ENCODE data around the gene COMT. TPM values are rescaled to one million over a fixed set of nuclear protein-coding genes. Genes with fewer than 3 reads are reported as not detected.

Gene COMT
- total and polyA plus RNA-seq, 4 donors = 75.3 to 430 (median 146) TPM

DNA sequence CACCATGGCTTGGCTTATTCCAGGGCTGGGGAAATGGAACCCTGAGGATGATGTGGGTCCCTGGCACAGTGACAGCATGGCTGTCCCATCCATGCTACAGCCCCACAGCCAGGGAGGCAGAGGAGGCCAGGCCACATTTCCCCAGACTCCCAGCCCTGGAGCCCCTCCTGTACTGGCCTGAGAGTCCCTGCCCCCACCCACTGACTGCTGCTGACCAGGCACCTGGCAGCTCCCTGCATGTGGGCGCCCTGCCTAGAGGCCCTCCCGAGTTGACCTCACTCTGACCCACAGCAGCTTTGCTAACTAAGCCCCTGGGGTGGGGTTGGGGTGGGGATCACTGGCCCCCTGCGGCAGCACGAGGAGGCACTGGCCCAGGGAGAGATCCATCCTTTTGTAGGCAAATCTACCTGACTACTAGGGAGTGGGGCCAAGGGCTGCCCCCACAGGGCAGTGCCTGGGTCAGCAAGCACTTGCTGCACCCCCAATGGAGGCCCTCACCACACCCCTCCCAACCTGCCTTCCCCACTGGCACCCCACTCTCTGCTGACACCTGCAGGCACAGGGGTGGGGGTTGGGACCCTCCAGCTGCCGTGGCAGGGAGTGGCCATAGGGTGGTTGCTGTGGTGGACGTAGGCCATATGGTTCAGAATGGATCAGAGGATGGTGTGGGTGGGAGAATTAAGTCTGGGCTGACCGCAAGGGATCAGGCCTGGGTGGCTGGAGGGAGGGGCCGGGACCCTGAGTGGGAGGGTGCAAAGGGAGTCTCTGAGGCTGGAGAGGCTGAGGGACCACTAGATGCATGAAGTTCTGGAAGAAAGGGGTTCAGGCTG, 57.6 kb downstream of the COMT start:
- Histone ChIP-seq H3K9me3 (ENCODE audit: control insufficient read depth in 4 of 4, low read length in 3 of 4) (no peaks in the 10 kb centered on the region), H3K9ac (ENCODE audit: low read depth in 1 of 2, low read length in 2 of 2) (no peak overlapping the region), H3K4me1 (ENCODE audit: control insufficient read depth in 4 of 4, insufficient read depth in 4 of 4, low read length in 3 of 4) (peaks cover 10 to 45% (median 33%) of the 10 kb centered on the region in 4 donors), H3K4me3 (ENCODE audit: low read depth in 1 of 3, low read length in 3 of 3) (no peak overlapping the region), H3K36me3 (ENCODE audit: control insufficient read depth in 4 of 4, insufficient read depth in 3 of 4, low read depth in 1 of 4, low read length in 3 of 4) (no peaks in the 10 kb centered on the region), H3K27me3 (ENCODE audit: control insufficient read depth in 4 of 4, insufficient read depth in 4 of 4, low read length in 3 of 4) (no peaks in the 10 kb centered on the region), H3K27ac (ENCODE audit: low read depth in 1 of 2, low read length in 2 of 2) (peak overlapping the region in 1 of 2 donors; percentile 65)
- DNase-seq (ENCODE audit: low spot score) = no peak
- WGBS = 55% methylated on average over 8 of the region's 8 CpGs
- TF ChIP-seq NR2F2 (IDR thresholded peaks at IDR 0.05) = no peak
- TF ChIP-seq, protein P1, sequence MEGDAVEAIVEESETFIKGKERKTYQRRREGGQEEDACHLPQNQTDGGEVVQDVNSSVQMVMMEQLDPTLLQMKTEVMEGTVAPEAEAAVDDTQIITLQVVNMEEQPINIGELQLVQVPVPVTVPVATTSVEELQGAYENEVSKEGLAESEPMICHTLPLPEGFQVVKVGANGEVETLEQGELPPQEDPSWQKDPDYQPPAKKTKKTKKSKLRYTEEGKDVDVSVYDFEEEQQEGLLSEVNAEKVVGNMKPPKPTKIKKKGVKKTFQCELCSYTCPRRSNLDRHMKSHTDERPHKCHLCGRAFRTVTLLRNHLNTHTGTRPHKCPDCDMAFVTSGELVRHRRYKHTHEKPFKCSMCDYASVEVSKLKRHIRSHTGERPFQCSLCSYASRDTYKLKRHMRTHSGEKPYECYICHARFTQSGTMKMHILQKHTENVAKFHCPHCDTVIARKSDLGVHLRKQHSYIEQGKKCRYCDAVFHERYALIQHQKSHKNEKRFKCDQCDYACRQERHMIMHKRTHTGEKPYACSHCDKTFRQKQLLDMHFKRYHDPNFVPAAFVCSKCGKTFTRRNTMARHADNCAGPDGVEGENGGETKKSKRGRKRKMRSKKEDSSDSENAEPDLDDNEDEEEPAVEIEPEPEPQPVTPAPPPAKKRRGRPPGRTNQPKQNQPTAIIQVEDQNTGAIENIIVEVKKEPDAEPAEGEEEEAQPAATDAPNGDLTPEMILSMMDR (IDR thresholded peaks at IDR 0.05; ENCODE audit: low read depth, low read length, missing input control) = no peak
- no peak for TF ChIP-seq HNF4G (IDR thresholded peaks at IDR 0.05)
- TF ChIP-seq, protein P2, sequence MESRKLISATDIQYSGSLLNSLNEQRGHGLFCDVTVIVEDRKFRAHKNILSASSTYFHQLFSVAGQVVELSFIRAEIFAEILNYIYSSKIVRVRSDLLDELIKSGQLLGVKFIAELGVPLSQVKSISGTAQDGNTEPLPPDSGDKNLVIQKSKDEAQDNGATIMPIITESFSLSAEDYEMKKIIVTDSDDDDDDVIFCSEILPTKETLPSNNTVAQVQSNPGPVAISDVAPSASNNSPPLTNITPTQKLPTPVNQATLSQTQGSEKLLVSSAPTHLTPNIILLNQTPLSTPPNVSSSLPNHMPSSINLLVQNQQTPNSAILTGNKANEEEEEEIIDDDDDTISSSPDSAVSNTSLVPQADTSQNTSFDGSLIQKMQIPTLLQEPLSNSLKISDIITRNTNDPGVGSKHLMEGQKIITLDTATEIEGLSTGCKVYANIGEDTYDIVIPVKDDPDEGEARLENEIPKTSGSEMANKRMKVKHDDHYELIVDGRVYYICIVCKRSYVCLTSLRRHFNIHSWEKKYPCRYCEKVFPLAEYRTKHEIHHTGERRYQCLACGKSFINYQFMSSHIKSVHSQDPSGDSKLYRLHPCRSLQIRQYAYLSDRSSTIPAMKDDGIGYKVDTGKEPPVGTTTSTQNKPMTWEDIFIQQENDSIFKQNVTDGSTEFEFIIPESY (IDR thresholded peaks at IDR 0.05) = no peak
- no peak for TF ChIP-seq FOXA2 (IDR thresholded peaks at IDR 0.05)
- no peak for TF ChIP-seq GABPA (IDR thresholded peaks at IDR 0.05 in 1 of 2, conservative IDR thresholded peaks at IDR 0.05 in 1 of 2)
- no peak for TF ChIP-seq YY1 (IDR thresholded peaks at IDR 0.05)
- TF ChIP-seq HNF4A (conservative IDR thresholded peaks at IDR 0.05) = no peak
- TF ChIP-seq JUND (IDR thresholded peaks at IDR 0.05) = no peak
- no peak for TF ChIP-seq RXRA (IDR thresholded peaks at IDR 0.05)
- TF ChIP-seq, protein P3, sequence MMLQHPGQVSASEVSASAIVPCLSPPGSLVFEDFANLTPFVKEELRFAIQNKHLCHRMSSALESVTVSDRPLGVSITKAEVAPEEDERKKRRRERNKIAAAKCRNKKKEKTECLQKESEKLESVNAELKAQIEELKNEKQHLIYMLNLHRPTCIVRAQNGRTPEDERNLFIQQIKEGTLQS (IDR thresholded peaks at IDR 0.05) = no peak
- no peak for TF ChIP-seq EGR1 (IDR thresholded peaks at IDR 0.05; ENCODE audit: low read depth in 2 of 2)
- no peak for TF ChIP-seq FOXA1 (IDR thresholded peaks at IDR 0.05)
- TF ChIP-seq, protein P4, sequence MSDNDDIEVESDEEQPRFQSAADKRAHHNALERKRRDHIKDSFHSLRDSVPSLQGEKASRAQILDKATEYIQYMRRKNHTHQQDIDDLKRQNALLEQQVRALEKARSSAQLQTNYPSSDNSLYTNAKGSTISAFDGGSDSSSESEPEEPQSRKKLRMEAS (IDR thresholded peaks at IDR 0.05) = no peak
- TF ChIP-seq RAD21 (IDR thresholded peaks at IDR 0.05) = no peak
- no peak for TF ChIP-seq SP1 (IDR thresholded peaks at IDR 0.05)
- TF ChIP-seq, protein P5, sequence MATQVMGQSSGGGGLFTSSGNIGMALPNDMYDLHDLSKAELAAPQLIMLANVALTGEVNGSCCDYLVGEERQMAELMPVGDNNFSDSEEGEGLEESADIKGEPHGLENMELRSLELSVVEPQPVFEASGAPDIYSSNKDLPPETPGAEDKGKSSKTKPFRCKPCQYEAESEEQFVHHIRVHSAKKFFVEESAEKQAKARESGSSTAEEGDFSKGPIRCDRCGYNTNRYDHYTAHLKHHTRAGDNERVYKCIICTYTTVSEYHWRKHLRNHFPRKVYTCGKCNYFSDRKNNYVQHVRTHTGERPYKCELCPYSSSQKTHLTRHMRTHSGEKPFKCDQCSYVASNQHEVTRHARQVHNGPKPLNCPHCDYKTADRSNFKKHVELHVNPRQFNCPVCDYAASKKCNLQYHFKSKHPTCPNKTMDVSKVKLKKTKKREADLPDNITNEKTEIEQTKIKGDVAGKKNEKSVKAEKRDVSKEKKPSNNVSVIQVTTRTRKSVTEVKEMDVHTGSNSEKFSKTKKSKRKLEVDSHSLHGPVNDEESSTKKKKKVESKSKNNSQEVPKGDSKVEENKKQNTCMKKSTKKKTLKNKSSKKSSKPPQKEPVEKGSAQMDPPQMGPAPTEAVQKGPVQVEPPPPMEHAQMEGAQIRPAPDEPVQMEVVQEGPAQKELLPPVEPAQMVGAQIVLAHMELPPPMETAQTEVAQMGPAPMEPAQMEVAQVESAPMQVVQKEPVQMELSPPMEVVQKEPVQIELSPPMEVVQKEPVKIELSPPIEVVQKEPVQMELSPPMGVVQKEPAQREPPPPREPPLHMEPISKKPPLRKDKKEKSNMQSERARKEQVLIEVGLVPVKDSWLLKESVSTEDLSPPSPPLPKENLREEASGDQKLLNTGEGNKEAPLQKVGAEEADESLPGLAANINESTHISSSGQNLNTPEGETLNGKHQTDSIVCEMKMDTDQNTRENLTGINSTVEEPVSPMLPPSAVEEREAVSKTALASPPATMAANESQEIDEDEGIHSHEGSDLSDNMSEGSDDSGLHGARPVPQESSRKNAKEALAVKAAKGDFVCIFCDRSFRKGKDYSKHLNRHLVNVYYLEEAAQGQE (IDR thresholded peaks at IDR 0.05) = no peak
- TF ChIP-seq TAF1 (conservative IDR thresholded peaks at IDR 0.05) = no peak

Data from liver (tissue), 9 donors.